Activated T-cell treated with anti-CD3 and anti-CD28 coated beads for 4 hours (primary cell): ENCODE data around the gene FANCE.
"Not testable (repeated sequence)": the region's sequence is repeated elsewhere in the genome, so short reads cannot be mapped to it uniquely, and the experiment has no call there.

Experiments used
- DNase-seq: peaks from one replicate; pipeline ENCODE4 v3.0.0-alpha.2; 2020

Gene FANCE

DNA sequence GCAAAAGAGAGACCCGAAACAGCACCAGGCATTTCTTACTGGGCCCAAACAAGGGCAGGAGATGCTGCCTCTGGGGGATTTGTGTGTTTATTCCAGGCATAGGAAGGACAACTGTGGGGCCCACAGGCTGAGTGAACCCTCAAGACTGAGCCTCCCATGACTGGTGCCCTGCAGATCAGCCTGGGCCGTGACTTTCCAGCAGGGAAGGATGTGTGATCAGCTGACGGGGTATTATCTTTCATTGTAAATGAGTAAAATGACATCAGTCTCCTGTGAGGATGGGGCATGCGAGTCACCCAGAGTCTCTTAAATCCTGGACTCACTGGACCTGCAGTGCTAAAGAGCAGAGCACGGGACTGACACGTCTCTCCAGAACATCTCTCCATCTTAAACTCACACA is 48.6 kb downstream of the FANCE start:
- DNase-seq, result no peak

GRCh38 chr6:35501784-35502183 is 49.6 kb downstream of the FANCE start:
- no peak for DNase-seq

DNA sequence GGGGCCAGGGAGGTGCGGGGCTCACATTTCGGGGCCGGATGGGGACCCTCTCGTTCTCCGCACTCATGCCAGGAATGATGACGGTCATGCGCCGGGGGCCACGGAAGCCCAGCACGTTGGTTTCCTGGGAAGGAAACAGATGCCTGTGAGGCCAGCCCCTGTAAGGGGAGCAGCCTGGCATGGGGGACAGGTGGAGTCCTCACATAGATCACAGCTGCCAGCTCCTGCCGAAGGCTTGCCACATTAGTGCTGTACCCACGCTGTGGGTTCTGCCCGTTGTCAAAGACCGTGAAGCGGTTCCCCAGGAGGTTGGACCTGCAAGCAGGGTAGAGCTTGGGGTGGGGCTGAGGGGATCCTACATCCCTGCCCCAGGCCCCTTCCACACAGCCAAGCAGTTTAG is 51.4 kb downstream of the FANCE start:
- no peak for DNase-seq

DNA sequence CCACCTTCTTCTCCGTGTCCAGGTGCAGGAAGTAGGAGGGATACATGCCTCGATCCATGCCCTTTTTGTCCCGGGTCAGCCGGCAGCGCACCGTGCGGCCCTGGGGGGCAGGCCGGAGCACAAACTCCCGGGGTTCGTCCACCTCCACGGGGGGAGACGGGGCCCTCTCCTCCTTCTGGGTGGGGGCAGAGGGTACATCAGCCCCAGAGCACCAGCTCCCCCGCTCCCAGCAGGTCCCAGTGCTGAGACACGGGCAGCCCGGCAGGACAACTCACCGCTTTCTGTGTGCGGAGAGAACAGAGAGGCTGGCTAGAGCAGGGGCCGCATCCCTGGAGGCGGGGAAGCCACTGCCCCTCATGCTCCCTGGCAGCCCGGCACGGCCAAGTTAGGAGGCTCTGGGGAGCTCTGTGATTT is 53.9 kb downstream of the FANCE start:
- no peak for DNase-seq

DNA sequence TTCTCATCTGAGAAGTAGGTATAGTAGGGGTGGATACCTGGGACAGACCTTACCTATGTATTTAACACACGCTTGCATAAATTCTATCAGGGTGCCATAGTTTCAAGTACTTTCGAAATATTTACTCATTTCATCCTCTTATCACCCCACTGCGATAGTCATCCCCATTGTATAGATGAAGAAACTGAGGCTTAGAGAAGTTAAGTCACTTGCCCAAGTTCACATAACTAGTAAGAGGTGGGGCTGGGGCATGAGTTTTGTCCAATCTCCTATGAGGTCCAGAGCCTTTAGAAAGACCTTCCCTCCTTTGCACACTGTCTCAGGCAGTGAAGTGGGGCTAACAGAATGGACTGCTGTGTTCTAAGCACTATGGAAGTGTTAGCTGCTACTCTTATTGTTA is 54.4 kb downstream of the FANCE start:
- no peak for DNase-seq

DNA sequence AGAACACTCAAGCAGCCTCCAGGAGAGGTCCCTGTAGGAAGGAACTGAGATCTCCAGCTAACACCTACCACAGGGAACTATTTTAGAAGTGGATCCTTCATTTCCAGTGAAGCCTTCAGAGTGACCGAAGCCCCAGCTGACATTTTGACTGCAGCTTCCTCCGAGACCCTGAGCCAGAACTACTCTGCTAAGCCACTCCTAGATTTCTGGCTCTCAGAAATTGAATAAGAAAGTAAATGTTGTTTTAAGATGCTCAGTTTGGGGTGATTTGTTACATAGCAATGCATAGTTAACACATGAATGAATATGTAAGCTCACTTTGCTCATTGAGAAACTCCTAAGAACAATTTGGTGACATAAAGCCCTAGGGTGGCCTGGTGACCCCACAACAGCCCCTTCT is 55.1 kb downstream of the FANCE start:
- no peak for DNase-seq

- DNase-seq, result no peak
Measured at GRCh38 chr6:35508027-35508426, 55.9 kb downstream of the FANCE start.

DNA sequence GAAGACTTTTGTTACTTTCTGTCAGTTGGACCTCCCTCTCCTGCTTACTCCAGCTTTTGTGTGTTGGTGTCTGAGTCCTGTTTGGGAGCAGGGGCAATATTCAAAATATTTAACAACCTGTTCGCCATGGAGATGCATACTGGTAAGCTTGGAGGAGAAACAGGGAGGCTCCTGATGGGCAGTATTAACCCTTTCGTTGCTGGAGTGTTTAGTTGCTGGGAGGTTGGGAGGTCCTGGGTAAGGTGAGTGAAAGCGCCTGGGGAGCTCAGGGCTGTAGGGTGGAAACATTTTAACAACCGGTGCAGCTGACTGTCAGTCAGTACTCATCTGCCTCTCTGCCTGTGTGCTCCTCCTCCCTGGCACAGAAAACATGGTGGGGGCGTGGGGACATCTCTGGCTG is 56.4 kb downstream of the FANCE start:
- no peak for DNase-seq

- DNase-seq, result no peak
Measured at GRCh38 chr6:35510916-35511561, 58.9 kb downstream of the FANCE start.

DNA sequence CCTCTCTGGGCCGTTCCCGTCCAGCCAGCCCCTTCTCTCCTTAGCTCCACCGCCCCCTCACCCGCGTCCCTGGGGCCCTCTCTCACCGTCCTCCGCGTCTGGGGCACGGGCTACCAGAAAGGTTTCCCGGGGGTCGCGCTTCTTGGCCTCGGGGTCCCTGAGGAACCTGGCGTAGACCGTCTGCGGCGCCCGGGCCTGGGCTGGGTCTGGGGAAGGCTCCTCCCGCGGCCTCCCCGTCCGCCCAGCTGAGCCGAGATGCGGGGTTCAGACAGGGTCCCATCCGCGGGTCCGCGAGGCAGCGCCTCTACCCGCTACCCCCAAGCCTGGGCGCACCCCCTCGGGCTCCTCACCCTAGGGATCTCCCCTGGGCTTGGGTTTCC is 59.4 kb downstream of the FANCE start:
- DNase-seq, result no peak

- no peak for DNase-seq
Measured at GRCh38 chr6:35512006-35512405, 59.9 kb downstream of the FANCE start.

DNA sequence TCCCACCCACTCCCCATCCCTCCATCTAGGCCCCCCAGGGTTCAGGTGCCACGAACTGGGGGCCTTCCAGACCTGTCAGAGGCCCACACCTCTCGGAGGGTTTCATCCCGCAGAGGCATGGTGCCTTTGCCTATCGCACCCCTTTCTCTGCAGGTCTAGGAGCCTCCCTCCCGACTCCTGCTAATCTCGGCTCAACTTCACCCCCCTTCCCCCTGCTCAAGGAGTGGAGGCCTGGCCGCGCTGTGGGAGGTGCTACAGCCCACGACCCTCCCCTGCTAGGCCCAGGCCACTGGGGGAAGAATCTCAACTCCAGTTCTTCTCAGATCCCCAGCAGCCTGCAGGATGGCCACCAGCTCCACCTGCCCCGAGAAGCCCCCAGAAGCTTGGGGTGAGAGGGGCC is 60.6 kb downstream of the FANCE start, which contains the start of gene TULP1:
Gene TULP1, minus strand, starts transcription at position 157 of the 400 bp plus-strand sequence. Its CDS starts 38 bp downstream, at position 119.
- no peak for DNase-seq

DNA sequence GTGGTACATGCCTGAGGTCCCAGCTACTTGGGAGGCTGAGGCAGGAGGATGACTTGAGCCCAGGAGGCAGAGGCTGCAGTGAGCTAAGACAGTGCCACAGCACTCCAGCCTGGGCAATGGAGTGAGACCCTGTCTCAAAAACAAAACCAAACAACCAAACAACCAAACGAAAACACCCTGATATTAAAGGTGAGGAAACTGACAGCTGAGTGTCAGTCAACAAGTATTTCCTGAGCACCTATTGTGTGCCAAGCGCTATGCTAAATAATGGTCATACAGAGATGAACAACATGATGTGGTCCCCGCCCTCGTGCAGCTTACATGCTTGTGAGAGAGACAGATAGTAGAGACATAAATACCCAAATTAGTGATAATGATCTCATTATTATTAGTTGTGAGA is 62.4 kb downstream of the FANCE start:
- DNase-seq, result no peak

DNA sequence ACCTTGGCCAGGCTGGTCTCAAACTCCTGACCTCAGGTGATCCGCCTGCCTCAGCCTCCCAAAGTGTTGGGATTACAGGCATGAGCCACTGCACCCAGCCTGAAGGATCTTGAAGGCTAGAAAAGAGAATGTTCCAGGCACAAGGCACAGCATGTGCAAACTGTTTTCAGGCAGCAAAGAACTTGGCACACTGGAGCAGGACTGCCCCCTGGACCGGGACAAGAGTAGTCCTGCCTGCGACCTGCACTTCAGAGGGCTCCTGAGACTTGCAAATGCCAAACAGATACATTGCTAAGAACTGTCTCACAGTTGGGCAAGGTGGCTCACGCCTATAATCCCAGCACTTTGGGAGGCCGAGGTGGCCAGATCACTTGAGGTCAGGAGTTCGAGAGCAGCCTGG is 63.8 kb downstream of the FANCE start:
- DNase-seq, result not testable (repeated sequence)
